Measurements from ENCODE around the gene ITGB5.

GRCh38 chr3:124836448-124836847, 50.7 kb downstream of the ITGB5 start:
- TF ChIP-seq, protein P1, sequence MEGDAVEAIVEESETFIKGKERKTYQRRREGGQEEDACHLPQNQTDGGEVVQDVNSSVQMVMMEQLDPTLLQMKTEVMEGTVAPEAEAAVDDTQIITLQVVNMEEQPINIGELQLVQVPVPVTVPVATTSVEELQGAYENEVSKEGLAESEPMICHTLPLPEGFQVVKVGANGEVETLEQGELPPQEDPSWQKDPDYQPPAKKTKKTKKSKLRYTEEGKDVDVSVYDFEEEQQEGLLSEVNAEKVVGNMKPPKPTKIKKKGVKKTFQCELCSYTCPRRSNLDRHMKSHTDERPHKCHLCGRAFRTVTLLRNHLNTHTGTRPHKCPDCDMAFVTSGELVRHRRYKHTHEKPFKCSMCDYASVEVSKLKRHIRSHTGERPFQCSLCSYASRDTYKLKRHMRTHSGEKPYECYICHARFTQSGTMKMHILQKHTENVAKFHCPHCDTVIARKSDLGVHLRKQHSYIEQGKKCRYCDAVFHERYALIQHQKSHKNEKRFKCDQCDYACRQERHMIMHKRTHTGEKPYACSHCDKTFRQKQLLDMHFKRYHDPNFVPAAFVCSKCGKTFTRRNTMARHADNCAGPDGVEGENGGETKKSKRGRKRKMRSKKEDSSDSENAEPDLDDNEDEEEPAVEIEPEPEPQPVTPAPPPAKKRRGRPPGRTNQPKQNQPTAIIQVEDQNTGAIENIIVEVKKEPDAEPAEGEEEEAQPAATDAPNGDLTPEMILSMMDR (IDR thresholded peaks at IDR 0.05): no peak
- no peak for TF ChIP-seq POLR2A (IDR thresholded peaks at IDR 0.05)
- TF ChIP-seq POLR2AphosphoS5 (IDR thresholded peaks at IDR 0.05; ENCODE audit: insufficient read depth in 1 of 2, low read depth in 1 of 2): no peak
